GF-D8 (cell line): ENCODE measurements around the gene POU2F1.

ENCODE experiments used
- DNase-seq: peaks from one replicate; lab custom pipeline; 2025; lab: John Stamatoyannopoulos, UW

POU2F1 gene

DNA sequence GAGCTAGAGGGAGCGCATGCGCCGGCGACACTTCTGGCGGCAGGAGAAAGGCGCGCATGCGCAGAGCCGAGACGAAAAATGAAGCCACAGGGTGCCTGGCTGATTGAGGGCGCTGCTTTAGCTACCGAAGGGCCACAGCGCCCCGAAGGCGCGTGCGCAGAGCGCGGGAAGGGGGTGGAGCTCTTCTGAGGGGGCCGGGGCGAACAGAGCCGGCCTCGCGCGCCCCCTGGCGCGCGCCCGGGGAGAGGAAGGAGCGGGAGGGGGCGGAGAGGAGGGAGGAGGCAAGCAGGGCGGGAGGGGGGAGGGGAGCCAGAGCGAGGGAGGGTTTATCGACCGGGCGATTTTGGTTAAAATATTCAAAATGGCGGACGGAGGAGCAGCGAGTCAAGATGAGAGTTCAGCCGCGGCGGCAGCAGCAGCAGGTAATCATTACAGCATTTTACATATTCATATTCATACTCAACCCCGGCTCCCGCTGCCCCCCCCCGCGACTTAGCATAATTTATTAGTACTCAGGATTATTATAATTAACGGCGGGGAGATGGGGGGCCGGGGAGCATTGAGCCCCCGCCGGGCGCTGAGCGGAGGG lies at the start of gene POU2F1:
POU2F1 (plus strand) TSS at position 350 of the 589 bp plus-strand sequence; CDS start at position 362, 12 bp downstream.
- peak; percentile 95 for DNase-seq

DNA sequence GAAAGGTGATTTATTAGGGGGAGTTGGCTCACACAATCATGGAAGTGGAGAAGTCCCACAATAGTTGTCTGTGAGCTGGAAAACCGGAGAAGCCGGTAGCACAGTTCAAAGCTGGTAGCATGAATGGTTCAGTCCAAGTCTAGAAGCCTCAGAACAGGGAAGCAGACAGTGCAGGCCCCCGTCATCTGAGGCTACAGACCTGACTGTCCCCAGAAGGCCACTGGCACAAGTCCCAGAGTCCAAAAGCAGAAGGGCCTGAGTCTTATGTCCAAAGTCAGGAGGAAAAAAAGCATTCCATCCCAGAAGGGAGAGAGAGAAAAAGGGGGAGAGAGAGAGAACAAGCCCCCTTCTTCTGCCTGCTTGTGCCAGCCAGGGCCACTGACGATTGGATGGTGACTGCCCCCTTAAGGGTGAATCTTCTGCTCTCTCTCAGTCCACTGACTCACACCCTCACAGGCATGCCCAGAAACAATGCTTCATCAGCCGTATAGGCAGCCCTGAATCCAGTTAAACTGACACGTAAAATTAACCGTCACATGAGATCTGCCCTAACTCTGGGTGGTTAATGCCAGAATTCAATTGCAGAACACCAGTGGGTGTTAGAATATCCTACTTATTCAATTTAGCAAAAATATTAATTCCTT lies 49.3 kb upstream of the POU2F1 start:
- no peak for DNase-seq

DNA sequence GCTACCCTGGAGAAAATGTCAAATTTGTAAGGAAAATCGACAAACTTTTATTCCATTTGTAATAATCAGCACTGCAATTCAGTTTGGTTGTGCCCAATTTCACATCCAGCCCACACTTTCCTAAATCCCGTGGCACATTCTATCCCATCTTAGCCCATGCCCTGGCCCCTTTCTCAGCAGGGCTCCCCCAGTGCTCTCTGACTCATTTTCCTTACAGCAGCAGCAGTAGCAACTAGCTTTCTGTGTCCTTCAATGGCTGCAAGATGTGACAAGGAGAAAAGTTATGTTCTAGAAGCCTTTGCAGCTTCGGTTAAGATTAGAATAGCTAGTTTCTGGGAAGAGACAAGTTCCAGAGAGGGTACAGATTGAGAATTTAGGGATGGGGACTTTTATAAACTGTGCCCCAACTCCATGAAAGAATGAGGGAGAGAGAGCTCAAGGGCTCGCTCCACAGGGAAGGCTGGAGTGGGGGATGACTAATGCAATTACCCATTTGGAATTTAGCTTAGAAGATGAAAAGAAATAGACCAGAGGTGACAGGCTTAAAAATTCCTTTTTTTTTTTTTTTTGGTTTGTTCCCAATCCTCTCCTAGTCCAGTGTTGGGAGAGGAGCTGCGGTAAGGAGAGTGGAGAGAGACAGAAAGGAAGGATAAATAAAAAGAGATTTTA lies 47.0 kb upstream of the POU2F1 start:
- DNase-seq = no peak

- no peak for DNase-seq
Measured at GRCh38 chr1:167175901-167176300, 44.8 kb upstream of the POU2F1 start.

DNA sequence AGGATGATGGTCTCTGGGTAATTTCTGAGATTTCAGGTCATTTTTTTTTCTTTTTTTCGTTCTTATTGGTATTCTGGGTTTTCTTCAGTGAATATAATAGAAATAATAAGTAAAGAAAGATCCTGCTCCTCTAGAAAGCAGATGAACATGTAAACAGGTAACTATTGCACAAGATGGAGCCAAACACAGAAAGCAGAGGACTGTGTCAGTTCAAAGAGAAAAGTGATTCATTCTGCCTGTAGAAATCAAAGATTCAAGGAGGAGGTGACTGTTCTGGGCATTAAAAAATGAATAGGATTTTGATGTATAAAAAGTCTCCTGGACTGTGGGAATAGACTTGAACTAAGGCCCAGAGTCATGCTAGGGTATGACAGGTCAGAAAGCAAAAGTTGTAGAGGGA lies 41.9 kb upstream of the POU2F1 start:
- DNase-seq = no peak

DNA sequence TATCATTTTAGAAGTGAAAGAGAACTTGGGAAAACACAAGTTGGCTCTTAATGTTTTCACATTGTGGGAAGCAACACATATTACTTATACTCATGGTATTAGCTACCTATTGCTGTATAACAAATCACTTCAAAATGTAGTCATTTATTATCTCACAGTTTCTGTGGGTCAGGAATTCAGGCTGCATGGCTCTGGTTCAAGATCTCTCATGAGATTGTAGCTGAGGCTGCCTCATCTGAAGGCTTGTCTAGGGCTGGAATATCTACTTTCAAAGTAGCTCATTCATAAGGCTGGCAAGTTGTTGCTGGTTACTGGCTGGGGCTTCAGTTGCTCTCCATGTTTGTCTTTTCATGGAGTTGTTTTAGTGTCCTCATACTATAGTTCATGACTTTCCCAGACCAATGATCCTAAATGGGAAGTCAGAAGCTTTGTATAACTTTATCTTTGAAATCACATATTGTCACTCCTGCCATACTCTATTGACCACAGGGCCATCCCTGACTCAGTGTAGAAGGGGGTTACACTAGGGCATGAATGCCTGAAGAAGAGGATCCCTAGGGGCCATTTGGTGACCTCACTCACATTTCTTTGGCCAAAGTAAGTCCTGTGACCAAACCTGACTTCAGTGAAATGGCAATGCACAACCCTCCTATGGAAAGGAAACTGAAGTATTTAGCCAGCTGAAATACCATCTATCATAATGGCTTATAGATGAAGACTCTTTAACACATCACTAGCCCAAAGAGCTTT lies 37.9 kb upstream of the POU2F1 start:
- no peak for DNase-seq

DNA sequence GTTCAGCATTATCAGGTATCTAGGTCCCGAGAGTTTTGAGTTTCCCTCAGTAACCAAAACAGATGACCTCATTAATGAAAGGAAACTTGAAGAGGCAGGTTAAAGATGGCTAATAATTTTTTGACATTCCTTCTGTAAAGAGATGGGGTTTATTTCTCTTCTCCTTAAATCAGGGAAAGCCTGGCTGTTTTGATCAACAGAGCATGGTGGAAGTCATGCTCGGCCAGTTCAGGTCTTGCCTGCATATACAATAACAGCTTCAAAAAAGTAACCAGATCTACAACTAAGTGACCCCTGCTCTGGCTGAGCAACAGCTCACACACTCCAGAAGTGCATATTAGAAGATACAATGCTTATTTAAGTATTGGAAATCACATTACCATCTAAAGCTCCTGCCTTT lies 36.6 kb upstream of the POU2F1 start:
- no peak for DNase-seq

DNA sequence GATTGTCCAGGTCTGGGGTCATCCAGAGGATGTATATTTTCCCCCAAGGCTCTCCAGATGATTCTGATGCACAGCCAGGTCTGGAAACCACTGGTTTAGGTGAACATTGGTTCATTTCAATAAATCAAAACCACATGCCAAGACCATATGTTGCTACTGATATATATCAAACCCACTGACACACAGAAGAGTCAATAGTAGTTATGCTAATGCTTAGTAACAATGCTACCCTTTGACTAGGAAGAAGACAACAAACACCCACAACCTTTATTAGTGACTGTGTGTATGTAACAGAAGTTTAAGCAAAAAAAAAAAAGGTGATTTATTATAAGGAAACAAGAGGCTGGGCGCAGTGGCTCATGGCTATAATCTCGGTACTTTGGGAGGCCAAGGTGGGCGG lies 35.6 kb upstream of the POU2F1 start:
- no peak for DNase-seq

GRCh38 chr1:167185974-167186657 lies 34.6 kb upstream of the POU2F1 start:
- DNase-seq = no peak

DNA sequence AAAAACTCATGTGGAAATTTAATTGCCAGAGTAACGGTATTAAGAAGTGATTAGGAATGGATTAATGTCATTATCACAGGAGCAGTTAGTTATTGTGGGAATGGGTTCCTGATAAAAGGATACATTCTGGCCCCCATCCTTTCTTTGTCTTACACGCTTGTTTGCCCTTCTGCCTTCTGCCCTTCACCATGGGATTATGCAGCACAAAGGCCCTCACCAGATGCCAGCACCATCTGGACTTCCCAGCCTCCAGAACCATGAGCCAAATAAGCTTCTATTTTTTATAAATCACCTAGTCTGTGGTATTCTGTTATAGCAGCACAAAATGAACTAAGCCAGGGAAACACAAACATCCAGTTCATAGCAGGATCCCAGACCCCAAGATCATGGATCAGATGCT lies 33.9 kb upstream of the POU2F1 start:
- DNase-seq = no peak

GRCh38 chr1:167190747-167191237 lies 29.9 kb upstream of the POU2F1 start:
- no peak for DNase-seq

DNA sequence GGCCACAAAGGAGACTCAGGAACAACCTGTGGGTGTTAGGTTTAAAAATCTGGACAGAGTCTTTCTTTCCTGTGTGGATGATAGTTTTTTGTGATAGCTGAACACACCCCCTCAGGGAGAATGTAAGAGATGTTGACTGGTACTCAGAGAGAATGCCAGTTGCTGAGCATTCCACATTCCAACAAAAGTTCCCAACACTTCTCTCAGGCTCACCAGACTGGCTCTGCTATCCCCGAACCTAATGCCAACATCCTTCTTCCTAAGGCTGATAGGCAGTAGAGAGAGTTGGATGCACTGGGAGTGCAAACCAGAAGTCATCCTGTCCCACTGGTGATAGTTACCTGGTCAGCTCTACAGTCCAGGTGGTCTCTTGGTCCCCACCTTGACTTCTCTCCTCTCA lies 28.7 kb upstream of the POU2F1 start:
- DNase-seq = no peak

DNA sequence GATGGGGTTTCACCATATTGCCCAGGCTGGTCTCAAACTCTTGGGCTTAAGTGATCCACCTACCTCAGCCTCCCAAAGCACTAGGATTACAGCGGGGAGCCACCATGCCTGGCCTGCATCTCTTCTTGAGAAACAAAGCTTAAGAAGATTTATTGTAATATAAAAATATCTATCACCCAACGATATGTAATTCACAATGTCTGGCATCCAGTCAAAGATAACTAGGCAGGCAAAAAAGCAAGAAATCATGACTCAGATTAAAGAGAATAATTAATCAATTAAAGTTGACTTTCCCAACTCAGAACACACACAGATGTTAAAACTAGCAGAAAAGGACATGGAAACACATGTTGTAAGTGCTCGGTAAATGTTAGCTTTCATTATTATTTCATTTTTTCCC lies 26.5 kb upstream of the POU2F1 start:
- DNase-seq = no peak

DNA sequence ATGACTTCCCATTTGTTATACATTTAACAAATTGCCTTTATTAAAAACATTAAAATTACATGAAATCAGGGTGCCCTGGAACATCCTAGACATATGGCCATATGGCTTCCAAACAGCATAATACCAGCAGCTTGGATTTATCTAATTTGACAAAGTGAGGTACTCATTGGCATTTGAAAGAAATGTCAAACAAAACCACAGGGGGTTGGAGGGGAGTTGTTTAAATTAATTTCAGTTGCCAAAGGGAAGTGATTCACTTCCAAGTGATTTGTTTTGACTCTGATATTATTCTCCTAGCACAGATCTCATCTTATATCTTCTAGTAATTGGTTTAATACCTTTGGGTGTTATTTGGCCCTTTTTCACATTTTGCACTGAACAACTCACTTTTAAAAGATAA lies 24.5 kb upstream of the POU2F1 start:
- no peak for DNase-seq

- DNase-seq = no peak
Measured at GRCh38 chr1:167197236-167197635, 23.4 kb upstream of the POU2F1 start.

GRCh38 chr1:167197692-167198091 lies 23.0 kb upstream of the POU2F1 start:
- no peak for DNase-seq

GRCh38 chr1:167198518-167199133 lies 22.1 kb upstream of the POU2F1 start:
- DNase-seq = no peak

GRCh38 chr1:167199656-167200055 lies 21.0 kb upstream of the POU2F1 start:
- no peak for DNase-seq

DNA sequence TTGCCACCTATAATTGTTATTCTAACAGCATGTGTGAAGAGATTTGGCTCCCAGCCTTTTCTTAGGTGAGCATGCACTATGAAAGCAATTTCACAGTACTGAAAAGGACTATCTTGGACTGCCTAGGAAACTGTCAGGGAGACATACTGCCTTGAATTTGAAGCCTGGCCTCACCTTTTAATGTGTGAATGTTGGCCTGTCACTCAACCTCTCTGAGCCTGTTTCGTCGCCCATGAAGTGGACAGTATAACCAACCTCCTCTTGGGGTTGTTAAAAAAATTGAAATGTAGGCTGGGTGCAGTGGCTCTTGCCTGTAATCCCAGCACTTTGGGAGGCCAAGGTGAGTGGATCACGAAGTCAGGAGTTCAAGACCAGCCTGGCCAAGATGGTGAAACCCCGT lies 20.4 kb upstream of the POU2F1 start:
- no peak for DNase-seq

DNA sequence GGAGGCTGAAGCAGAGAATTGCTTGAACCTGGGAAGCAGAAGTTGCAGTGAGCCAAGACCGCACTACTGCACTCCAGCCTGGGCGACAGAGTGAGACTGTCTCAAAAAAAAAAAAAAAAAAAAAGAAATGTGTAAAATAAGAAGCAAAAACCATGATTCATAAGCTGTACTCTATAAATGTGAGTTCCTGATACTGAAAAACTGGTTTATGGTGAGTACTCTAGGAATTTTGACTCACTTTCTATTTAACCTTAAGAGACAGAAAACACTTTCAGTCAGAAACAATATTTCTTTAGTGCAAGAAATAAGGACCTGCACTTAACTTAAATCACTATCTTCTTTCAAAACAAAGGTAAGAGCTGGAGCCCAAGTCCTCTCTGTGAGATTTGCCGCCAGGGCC lies 19.9 kb upstream of the POU2F1 start:
- DNase-seq = no peak

DNA sequence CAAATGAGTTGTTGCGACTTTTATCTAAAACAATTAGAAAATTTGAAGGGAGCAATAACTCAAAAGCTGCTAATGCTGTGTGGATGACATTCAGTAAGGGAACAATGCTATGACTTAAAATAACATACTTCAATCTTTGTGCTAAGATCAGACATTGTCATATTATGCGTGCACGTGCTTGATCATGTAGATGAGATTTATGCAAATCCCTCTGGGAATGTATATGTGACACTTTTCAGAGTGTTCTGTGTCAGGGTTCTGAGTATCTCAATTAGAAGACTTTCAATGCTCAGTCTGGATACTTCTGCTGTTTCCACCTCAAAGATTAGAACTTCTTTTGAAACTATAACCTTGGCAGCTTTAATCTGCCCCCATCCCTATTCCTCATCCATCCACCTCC lies 18.6 kb upstream of the POU2F1 start:
- DNase-seq = no peak
